ACC112 (cell line): ENCODE results near the gene PARVG.

Source experiments
- H2AFZ ChIP-seq: fragments of 200-600 bp; sonication (generic); one replicate; pipeline ENCODE4 v1.6.0; 2017; ENCODE audit warnings: antibody characterized with exemption, low read length; ENCODE audit not compliant: unreplicated experiment
- H3K27ac ChIP-seq: fragments of 200-600 bp; sonication (generic); 2 replicates; pipeline ENCODE4 v1.5.1; 2014; ENCODE audit warnings: low read depth, mild to moderate bottlenecking, antibody characterized with exemption, low read length, moderate library complexity
- H3K27me3 ChIP-seq: fragments of 200-600 bp; sonication (generic); 2 replicates; pipeline ENCODE4 v1.6.1; 2014; ENCODE audit warnings: mild to moderate bottlenecking, antibody characterized with exemption, low read length, moderate library complexity, mixed read lengths; ENCODE audit not compliant: insufficient read depth
- H3K36me3 ChIP-seq: fragments of 200-600 bp; sonication (generic); 2 replicates; pipeline ENCODE4 v1.6.1; 2016; ENCODE audit warnings: mild to moderate bottlenecking, antibody characterized with exemption, low read length, moderate library complexity, mixed read lengths; ENCODE audit not compliant: insufficient read depth
- H3K4me1 ChIP-seq: fragments of 200-600 bp; sonication (generic); one replicate; pipeline ENCODE4 v1.6.1; 2016; ENCODE audit warnings: low read length, mixed read lengths; ENCODE audit not compliant: insufficient read depth, unreplicated experiment, control insufficient read depth
- H3K4me3 ChIP-seq: fragments of 200-600 bp; sonication (generic); 2 replicates; pipeline ENCODE4 v1.5.1; 2014; ENCODE audit warnings: mild to moderate bottlenecking, low read depth, low read length
- H3K79me2 ChIP-seq: fragments of 200-600 bp; sonication (generic); one replicate; pipeline ENCODE4 v1.6.0; 2016; ENCODE audit warnings: low read length; ENCODE audit not compliant: control insufficient read depth, unreplicated experiment, insufficient read depth

Gene PARVG

DNA sequence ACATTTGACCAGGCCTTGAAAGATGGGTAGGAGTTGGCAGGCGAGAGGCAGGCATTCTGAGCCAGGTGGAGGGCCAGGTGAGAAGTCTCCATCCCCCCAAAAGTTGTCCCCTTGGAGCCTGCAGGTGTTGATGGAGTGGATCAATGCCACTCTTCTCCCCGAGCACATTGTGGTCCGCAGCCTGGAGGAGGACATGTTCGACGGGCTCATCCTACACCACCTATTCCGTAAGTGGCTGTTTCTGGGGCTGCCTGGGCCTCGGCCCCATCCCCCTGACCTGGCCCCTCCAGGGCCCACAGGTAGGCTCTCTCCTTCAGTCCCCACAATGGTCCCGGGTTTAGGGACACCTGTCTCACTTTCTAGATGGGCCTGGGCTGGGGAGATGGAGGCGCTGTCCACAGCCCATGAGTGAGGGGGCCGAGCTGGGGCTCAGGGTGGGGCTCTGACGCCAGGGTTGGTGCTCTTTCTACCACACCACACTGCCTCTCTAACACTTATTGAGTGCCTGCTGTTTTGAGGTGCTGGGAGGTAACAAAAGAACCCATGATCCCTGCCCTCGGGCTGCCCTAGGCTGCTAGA is 7.0 kb downstream of the PARVG start:
- Histone ChIP-seq H3K27ac (no peak overlapping the region), H3K4me3 (no peak overlapping the region), H3K4me1 (no peaks in the 10 kb centered on the region), H3K79me2 (no peaks in the 10 kb centered on the region), H3K36me3 (no peaks in the 10 kb centered on the region), H2AFZ (no peak overlapping the region), H3K27me3 (no peaks in the 10 kb centered on the region)

GRCh38 chr22:44188316-44188715 is 7.6 kb downstream of the PARVG start:
- Histone ChIP-seq H3K4me1 (no peaks in the 10 kb centered on the region), H3K27ac (no peak overlapping the region), H3K36me3 (no peaks in the 10 kb centered on the region), H3K79me2 (no peaks in the 10 kb centered on the region), H3K4me3 (no peak overlapping the region), H2AFZ (no peak overlapping the region), H3K27me3 (no peaks in the 10 kb centered on the region)

DNA sequence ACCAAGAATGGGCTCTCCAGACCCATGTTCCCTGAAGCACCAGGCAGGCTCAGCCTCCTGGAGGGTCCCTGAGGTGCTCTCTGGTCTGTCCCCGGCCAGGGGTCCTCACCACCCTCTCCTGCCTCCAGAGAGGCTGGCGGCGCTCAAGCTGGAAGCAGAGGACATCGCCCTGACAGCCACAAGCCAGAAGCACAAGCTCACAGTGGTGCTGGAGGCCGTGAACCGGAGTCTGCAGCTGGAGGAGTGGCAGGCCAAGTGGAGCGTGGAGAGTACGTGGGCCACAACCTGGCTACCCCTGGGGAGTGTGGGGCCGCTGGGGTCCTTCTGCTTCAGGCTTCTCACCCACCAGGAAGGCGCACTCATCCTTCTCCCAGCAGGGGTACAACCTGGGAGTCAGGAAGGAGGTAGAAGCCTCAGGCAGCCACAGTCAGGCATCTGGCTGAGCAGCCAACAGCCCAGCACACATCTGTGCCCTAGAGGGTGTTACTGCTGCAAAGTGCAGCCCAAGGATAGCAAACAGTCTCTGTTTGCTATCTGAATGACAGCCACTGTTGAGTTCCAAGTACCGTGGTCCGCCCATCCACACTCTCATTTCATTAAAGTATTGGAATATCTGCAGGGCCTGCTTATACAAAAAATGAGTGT is 8.4 kb downstream of the PARVG start:
- no peak overlapping the region for H3K27ac ChIP-seq
- H2AFZ ChIP-seq: no peak overlapping the region
- peaks cover 6% of the 10 kb centered on the region; the same call in 1 of the 2 replicates for H3K27me3 ChIP-seq
- no peaks in the 10 kb centered on the region for H3K79me2 ChIP-seq
- no peaks in the 10 kb centered on the region for H3K36me3 ChIP-seq
- no peaks in the 10 kb centered on the region for H3K4me1 ChIP-seq
- no peak overlapping the region for H3K4me3 ChIP-seq

DNA sequence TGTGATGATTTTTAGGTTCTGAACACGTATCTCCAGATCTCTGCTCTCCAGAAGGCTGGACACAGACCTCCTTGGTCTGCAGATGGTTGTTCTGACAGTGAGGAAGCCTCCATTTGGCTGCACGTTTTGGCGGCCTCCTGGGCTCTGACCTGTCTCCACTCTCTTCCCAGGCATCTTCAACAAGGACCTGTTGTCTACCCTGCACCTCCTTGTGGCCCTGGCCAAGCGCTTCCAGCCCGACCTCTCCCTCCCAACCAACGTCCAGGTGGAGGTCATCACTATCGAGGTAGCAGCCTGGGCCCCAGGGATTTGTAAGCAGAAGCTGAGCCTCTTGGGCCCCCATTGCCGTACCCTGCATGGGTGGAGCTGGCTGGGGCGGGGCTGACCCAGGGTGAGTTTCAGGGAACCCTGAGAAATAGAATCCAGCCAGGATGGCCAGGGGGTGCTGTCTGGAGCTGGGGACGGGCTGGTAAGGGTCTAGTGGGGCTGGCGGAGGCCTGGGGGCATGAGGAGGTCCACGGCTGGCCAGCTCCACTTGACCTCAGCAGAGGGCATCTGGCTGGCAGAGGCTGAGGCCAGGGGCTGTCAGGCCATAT is 9.8 kb downstream of the PARVG start:
- H3K27ac ChIP-seq: no peak overlapping the region
- H3K79me2 ChIP-seq: no peaks in the 10 kb centered on the region
- no peaks in the 10 kb centered on the region for H3K36me3 ChIP-seq
- H3K4me3 ChIP-seq: no peak overlapping the region
- H3K27me3 ChIP-seq: peaks cover 12% of the 10 kb centered on the region; the same call in 1 of the 2 replicates
- H2AFZ ChIP-seq: no peak overlapping the region
- H3K4me1 ChIP-seq: no peaks in the 10 kb centered on the region

GRCh38 chr22:44191036-44191454 is 10.3 kb downstream of the PARVG start:
- Histone ChIP-seq H3K27me3 (peaks cover 12% of the 10 kb centered on the region; the same call in 1 of the 2 replicates), H3K4me1 (no peaks in the 10 kb centered on the region), H3K4me3 (no peak overlapping the region), H3K79me2 (no peaks in the 10 kb centered on the region), H2AFZ (no peak overlapping the region), H3K36me3 (no peaks in the 10 kb centered on the region), H3K27ac (no peak overlapping the region)

- Histone ChIP-seq H3K4me3 (no peak overlapping the region), H3K79me2 (no peaks in the 10 kb centered on the region), H3K27me3 (peaks cover 12% of the 10 kb centered on the region), H3K27ac (no peak overlapping the region), H3K4me1 (no peaks in the 10 kb centered on the region), H2AFZ (no peak overlapping the region), H3K36me3 (no peaks in the 10 kb centered on the region)
Observed at GRCh38 chr22:44192098-44192815, 11.5 kb downstream of the PARVG start.

GRCh38 chr22:44192816-44193534 is 12.2 kb downstream of the PARVG start:
- no peaks in the 10 kb centered on the region for H3K4me1 ChIP-seq
- no peaks in the 10 kb centered on the region for H3K36me3 ChIP-seq
- H3K4me3 ChIP-seq: no peak overlapping the region
- H3K79me2 ChIP-seq: no peaks in the 10 kb centered on the region
- no peak overlapping the region for H2AFZ ChIP-seq
- H3K27ac ChIP-seq: no peak overlapping the region
- H3K27me3 ChIP-seq: peaks cover 12% of the 10 kb centered on the region

GRCh38 chr22:44193535-44193891 is 12.8 kb downstream of the PARVG start:
- Histone ChIP-seq H3K79me2 (no peaks in the 10 kb centered on the region), H3K36me3 (no peaks in the 10 kb centered on the region), H3K4me1 (no peaks in the 10 kb centered on the region), H3K27ac (no peak overlapping the region), H3K27me3 (peaks cover 12% of the 10 kb centered on the region), H3K4me3 (no peak overlapping the region), H2AFZ (no peak overlapping the region)

DNA sequence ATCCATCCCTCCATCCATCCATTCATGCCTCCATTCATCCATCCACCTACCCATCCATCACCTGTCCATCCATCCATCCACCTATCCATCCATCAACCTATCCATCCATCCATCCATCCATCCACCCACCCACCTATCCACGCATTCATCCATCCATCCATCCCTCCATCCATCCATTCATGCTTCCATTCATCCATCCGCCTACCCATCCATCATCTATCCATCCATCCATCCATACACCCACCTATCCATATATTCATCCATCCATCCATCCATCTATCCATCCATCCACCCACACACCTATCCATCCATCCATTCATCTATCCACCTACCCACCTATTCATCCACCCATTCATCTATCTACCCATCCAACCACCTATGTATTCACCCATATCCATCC is 13.8 kb downstream of the PARVG start:
- Histone ChIP-seq H3K4me3 (no peak overlapping the region), H3K27ac (no peak overlapping the region), H2AFZ (no peak overlapping the region), H3K36me3 (no peaks in the 10 kb centered on the region), H3K4me1 (no peaks in the 10 kb centered on the region), H3K79me2 (no peaks in the 10 kb centered on the region), H3K27me3 (peaks cover 12% of the 10 kb centered on the region)

GRCh38 chr22:44195189-44195871 is 14.6 kb downstream of the PARVG start:
- H3K79me2 ChIP-seq: no peaks in the 10 kb centered on the region
- no peak overlapping the region for H3K27ac ChIP-seq
- no peak overlapping the region for H3K4me3 ChIP-seq
- no peaks in the 10 kb centered on the region for H3K36me3 ChIP-seq
- H3K27me3 ChIP-seq: peaks cover 12% of the 10 kb centered on the region
- no peaks in the 10 kb centered on the region for H3K4me1 ChIP-seq
- no peak overlapping the region for H2AFZ ChIP-seq
